Liver (tissue), 3 donors: ENCODE data around the gene BCL2L11.

Source experiments
- CTCF ChIP-seq: fragments of 150-350 bp; IDR thresholded peaks from 2 replicates; pipeline ENCODE4 v1.5.1; 2017; ENCODE audit warnings: improper control_type of control experiment, low read depth, low read length; ENCODE audit not compliant: missing input control
- HNF4A ChIP-seq, 2 donors: conservative IDR thresholded peaks; 2 replicates each; pipeline ENCODE4 v1.6.1; 2016; ENCODE audit warnings: antibody characterized with exemption in 2 of 2, mild to moderate bottlenecking in 2 of 2
- RAD21 ChIP-seq, 2 donors: IDR thresholded peaks; 2 replicates each; pipeline ENCODE4 v1.6.1; 2016; ENCODE audit warnings: antibody characterized with exemption in 2 of 2, mild to moderate bottlenecking in 2 of 2
- SP1 ChIP-seq: IDR thresholded peaks from 2 replicates; pipeline ENCODE4 v1.6.1; 2018; ENCODE audit warnings: antibody characterized with exemption, mild to moderate bottlenecking
- TAF1 ChIP-seq: conservative IDR thresholded peaks from 2 replicates; pipeline ENCODE4 v1.6.1; 2016; ENCODE audit warnings: antibody characterized with exemption, mild to moderate bottlenecking
- YY1 ChIP-seq: IDR thresholded peaks from 2 replicates; pipeline ENCODE4 v1.6.1; 2016; ENCODE audit warnings: antibody characterized with exemption, mild to moderate bottlenecking
- ZBTB33 ChIP-seq: IDR thresholded peaks from 2 replicates; pipeline ENCODE4 v1.6.1; 2016; ENCODE audit warnings: antibody characterized with exemption
- TF ChIP-seq, protein P1 (sequence below): IDR thresholded peaks from 2 replicates; pipeline ENCODE4 v1.6.1; 2016; ENCODE audit warnings: antibody characterized with exemption, mild to moderate bottlenecking
- TF ChIP-seq, protein P2 (sequence below): IDR thresholded peaks from 2 replicates; pipeline ENCODE4 v1.6.1; 2016; ENCODE audit warnings: antibody characterized with exemption
- donor health status: healthy.
- donor health status: healthy.

DNA sequence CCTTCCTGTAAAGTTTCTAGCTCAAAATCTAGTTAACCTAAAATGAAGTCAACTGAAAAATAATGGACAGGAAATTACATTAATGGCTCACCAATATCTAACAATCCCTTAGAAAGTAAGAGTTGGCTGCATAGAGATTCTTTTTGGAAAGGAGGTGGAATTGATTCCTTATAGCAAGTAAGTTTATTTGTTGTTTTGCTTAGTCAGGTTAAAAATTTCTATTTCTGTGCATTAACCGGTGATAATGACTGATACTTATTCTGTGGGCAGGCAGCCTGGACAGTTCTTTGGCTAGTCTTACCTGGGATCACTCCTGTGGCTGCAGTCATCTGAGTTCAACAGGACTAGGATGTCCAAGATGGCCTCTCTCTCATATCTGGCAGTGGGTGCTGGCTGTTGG, 6.9 kb upstream of the BCL2L11 start:
- TF ChIP-seq CTCF: no peak
- TF ChIP-seq ZBTB33: no peak
- TF ChIP-seq SP1: no peak
- no peak for TF ChIP-seq TAF1
- TF ChIP-seq, protein P1, sequence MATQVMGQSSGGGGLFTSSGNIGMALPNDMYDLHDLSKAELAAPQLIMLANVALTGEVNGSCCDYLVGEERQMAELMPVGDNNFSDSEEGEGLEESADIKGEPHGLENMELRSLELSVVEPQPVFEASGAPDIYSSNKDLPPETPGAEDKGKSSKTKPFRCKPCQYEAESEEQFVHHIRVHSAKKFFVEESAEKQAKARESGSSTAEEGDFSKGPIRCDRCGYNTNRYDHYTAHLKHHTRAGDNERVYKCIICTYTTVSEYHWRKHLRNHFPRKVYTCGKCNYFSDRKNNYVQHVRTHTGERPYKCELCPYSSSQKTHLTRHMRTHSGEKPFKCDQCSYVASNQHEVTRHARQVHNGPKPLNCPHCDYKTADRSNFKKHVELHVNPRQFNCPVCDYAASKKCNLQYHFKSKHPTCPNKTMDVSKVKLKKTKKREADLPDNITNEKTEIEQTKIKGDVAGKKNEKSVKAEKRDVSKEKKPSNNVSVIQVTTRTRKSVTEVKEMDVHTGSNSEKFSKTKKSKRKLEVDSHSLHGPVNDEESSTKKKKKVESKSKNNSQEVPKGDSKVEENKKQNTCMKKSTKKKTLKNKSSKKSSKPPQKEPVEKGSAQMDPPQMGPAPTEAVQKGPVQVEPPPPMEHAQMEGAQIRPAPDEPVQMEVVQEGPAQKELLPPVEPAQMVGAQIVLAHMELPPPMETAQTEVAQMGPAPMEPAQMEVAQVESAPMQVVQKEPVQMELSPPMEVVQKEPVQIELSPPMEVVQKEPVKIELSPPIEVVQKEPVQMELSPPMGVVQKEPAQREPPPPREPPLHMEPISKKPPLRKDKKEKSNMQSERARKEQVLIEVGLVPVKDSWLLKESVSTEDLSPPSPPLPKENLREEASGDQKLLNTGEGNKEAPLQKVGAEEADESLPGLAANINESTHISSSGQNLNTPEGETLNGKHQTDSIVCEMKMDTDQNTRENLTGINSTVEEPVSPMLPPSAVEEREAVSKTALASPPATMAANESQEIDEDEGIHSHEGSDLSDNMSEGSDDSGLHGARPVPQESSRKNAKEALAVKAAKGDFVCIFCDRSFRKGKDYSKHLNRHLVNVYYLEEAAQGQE: no peak
- TF ChIP-seq YY1: no peak
- TF ChIP-seq, protein P2, sequence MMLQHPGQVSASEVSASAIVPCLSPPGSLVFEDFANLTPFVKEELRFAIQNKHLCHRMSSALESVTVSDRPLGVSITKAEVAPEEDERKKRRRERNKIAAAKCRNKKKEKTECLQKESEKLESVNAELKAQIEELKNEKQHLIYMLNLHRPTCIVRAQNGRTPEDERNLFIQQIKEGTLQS: no peak
- TF ChIP-seq RAD21 (IDR thresholded peaks at IDR 0.05): no peak
- TF ChIP-seq HNF4A (conservative IDR thresholded peaks at IDR 0.05): no peak
